ENCODE measurements around the gene NR1I3.
"Not testable (repeated sequence)": the region's sequence is repeated elsewhere in the genome, so short reads cannot be mapped to it uniquely, and the experiment has no call there.

NR1I3 gene

GRCh38 chr1:161238039-161238473 is at the start of gene NR1I3:
Gene NR1I3 (minus strand): TSS chr1:161238203. CDS start chr1:161236565, 1,638 bp downstream.
- DNase-seq (ENCODE audit: low spot score), result peak; percentile 28

DNA sequence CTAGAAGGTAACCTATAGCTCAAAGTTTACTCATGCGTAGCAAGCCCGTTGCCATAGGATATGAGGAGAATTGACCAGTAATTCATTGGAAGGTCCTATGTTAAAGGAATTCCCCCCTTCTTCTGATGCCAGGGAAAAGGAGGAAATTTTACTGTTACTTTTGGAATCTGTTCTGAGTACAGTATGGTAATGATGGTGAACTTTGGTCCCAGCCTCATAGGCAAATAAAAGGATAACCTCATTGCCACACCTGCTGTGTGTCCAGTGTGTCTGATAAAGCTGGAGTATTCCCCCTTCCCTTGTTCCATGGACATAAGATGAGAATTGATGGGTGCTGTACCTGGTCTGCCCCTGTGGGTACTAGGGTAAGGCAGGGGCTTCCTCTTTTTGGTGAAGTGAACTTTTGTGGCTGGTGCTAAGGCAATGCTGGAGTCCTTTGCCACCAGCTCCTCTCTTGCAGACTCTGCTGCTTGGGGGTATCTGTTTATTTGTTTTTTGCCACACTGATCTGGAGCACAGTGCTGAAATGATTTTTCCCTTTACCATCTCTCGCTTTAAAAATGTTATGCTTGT is 49.6 kb upstream of the NR1I3 start:
- no peak for DNase-seq (ENCODE audit: low spot score)

GRCh38 chr1:161285521-161285920 is 47.5 kb upstream of the NR1I3 start:
- DNase-seq (ENCODE audit: low spot score), result no peak

GRCh38 chr1:161285113-161285512 is 47.1 kb upstream of the NR1I3 start:
- DNase-seq (ENCODE audit: low spot score), result no peak

- no peak for DNase-seq (ENCODE audit: low spot score)
Observed at GRCh38 chr1:161282991-161283390, 45.0 kb upstream of the NR1I3 start.

- no peak for DNase-seq (ENCODE audit: low spot score)
Observed at GRCh38 chr1:161274874-161275273, 36.9 kb upstream of the NR1I3 start.

- no peak for DNase-seq (ENCODE audit: low spot score)
Observed at GRCh38 chr1:161273402-161273801, 35.4 kb upstream of the NR1I3 start.

DNA sequence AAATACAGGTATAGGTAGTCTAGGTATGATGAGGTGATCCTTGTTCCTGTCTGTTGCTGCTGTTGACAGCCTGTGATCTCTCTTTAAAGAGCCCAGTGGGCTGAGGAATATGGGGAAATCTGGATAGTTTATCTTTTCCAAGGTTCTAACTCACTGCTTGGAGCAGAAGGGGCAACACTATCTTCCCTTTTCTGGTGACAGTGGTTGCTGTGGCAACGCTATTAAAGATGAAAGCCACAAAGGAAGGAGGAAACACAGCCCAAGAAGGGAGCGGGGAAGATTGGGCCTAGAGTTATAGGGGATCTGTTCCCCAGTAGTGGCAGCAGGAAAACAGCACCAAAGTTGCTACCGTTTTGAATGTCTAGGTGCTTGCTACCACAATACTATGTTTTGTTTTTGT is 29.3 kb upstream of the NR1I3 start:
- peak; percentile 42 for DNase-seq (ENCODE audit: low spot score)

- DNase-seq (ENCODE audit: low spot score), result no peak
Observed at GRCh38 chr1:161266836-161267235, 28.8 kb upstream of the NR1I3 start.

DNA sequence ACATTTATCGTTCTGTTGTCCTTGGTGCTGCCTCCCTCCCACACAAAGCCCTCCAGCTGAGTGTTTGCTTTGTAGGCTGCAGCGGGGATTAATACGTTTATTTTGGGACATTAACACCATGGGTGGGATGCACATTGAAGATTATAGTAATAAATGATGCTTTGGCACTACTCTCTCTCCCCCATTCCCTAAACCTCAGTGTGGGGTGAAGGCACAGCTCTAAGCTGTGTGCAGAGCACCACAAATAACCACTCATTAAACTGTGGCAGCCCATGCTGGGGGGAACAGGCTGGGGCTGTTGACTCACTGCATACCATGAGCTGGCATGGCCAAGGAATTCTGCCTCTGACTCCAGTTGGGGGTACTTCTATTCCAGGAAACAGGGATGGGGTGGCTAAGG is 28.2 kb upstream of the NR1I3 start:
- DNase-seq (ENCODE audit: low spot score), result no peak

- DNase-seq (ENCODE audit: low spot score), result no peak
Observed at GRCh38 chr1:161265305-161265704, 27.3 kb upstream of the NR1I3 start.

- no peak for DNase-seq (ENCODE audit: low spot score)
Observed at GRCh38 chr1:161261261-161262235, 23.5 kb upstream of the NR1I3 start.

- no peak for DNase-seq (ENCODE audit: low spot score)
Observed at GRCh38 chr1:161260376-161261260, 22.6 kb upstream of the NR1I3 start.

DNA sequence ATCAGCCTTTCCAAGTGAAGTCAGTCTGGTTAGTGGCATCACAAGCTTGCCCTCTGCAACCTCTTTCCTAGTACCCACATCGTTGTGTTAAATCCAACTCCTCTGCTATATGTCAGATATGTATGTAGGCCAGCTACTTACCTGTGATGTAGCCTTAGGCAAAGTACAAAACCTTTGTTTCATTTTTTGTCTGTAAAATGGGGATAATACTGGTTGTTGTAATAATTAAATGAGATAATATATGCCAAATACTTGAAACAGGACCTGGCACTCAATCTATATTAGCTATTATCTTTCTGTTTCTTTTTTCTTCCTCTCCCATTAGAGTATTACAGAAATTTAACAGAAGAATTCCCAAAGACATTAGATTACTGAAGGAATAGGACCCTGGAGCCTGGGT is 21.8 kb upstream of the NR1I3 start:
- no peak for DNase-seq (ENCODE audit: low spot score)

DNA sequence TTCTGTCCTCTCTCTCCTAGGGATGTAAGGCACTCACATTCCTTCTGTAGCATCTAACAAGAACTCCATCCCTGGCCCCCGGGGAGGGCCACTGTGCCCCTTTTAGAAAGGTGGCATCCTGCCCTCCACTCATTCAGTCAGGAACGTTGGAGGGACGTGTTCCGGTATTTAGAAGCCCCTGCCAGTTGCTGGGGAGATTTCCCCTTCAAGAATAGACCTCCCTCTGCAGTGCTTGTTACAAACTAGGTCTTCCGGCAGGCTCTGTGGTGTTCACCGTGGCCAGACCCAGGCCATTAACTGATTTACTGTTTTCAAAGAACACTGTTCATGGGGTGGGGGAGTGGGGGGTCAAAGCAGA is 21.3 kb upstream of the NR1I3 start:
- no peak for DNase-seq (ENCODE audit: low spot score)

- DNase-seq (ENCODE audit: low spot score), result peak; percentile 82
Observed at GRCh38 chr1:161258439-161259344, 20.7 kb upstream of the NR1I3 start, which contains the start of gene PCP4L1. Gene PCP4L1 (plus strand): TSS chr1:161258745. CDS start chr1:161258975, 230 bp downstream.

GRCh38 chr1:161257109-161257508 is 19.1 kb upstream of the NR1I3 start:
- not testable (repeated sequence) for DNase-seq (ENCODE audit: low spot score)

GRCh38 chr1:161255955-161256520 is 18.0 kb upstream of the NR1I3 start:
- DNase-seq (ENCODE audit: low spot score), result not testable (repeated sequence)

DNA sequence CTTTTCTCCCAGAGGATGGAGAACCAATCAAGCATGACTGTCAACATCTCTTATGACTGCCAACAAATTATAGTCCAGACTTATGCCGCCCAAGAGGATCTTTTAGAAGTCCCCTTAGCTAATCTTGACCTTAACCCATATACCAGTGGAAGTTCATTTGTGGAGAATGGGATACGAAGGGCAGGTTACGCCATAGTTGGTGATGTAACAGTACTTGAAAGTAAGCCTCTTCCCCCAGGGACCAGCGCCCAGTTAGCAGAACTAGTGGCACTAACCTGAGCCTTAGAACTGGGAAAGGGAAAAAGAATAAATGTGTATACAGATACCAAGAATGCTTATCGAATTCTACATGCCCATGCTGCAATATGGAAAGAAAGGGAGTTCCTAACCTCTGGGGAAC is 17.3 kb upstream of the NR1I3 start:
- DNase-seq (ENCODE audit: low spot score), result not testable (repeated sequence)

DNA sequence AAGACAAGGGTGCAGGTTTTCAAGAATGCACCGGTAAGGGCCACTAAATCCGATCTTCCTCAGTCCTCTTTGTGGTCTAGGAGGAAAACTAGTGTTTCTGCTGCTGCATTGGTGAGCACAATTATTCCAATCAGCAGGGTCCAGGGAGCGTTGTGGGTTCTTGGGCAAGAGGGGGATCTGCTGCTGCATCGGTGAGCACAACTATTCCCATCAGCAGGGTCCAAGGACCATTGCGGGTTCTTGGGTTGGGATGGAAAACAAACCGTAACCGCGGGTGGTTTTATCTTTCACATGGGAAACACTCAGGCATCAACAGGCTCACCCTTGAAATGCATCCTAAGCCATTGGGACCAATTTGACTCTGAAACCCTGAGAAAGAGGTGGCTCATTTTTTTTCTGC is 13.6 kb upstream of the NR1I3 start:
- no peak for DNase-seq (ENCODE audit: low spot score)

GRCh38 chr1:161250829-161251228 is 12.8 kb upstream of the NR1I3 start:
- no peak for DNase-seq (ENCODE audit: low spot score)
